WTC11 (cell line): ENCODE data around the gene JAKMIP3.

Source experiments
- ESRRA ChIP-seq: sonication (generic); formaldehyde crosslinking; IDR thresholded peaks from 2 replicates; pipeline ENCODE4 v1.8.1; 2022; ENCODE audit warnings: mild to moderate bottlenecking, missing genetic modification reagents, borderline replicate concordance
- JUN ChIP-seq: sonication (generic); formaldehyde crosslinking; IDR thresholded peaks from 2 replicates; pipeline ENCODE4 v1.8.0; 2023; ENCODE audit warnings: mild to moderate bottlenecking, missing genetic modification reagents
- NFE2L1 ChIP-seq: sonication (generic); formaldehyde crosslinking; IDR thresholded peaks from 2 replicates; pipeline ENCODE4 v1.8.1; 2023; ENCODE audit warnings: missing genetic modification reagents
- USF1 ChIP-seq: sonication (generic); formaldehyde crosslinking; IDR thresholded peaks from 2 replicates; pipeline ENCODE4 v1.8.0; 2022; ENCODE audit warnings: mild to moderate bottlenecking, missing genetic modification reagents
- ZNF219 ChIP-seq: sonication (generic); formaldehyde crosslinking; IDR thresholded peaks from 2 replicates; pipeline ENCODE4 v1.8.0; 2023; ENCODE audit warnings: missing genetic modification reagents, mild to moderate bottlenecking, borderline replicate concordance

DNA sequence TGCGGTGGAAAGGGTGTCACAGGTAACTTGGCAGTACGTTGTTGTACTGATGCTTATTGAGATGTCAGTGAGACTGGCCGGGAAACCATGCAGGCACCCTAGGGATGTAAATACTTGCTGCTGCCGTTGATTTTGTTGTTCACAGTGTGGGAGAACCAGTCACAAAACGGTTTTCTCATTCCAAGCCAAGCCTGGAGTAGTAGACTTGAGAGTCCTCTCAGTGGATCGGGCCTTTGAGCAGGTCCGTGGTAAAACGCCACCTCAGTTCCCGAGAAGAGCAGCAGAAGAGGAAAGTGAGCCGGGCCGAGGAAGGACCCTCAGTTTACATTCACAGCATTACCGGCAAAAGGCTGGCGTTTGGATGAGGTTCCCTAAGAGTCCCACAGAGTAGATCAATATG is 1.1 kb downstream of the JAKMIP3 start:
- TF ChIP-seq JUN (CRISPR knock-in tag) (no peak), USF1 (CRISPR knock-in tag) (no peak), NFE2L1 (CRISPR knock-in tag) (no peak), ESRRA (CRISPR knock-in tag) (no peak), ZNF219 (CRISPR knock-in tag) (no peak)
